GM12801 (cell line): ENCODE data around the gene FAM78B.

Experiments used
- TF ChIP-seq, protein P1 (sequence below): IDR thresholded peaks from one replicate; pipeline ENCODE4 v1.5.1; 2011; ENCODE audit warnings: control low read depth; ENCODE audit not compliant: insufficient read length; ENCODE audit errors: extremely low read depth

The FAM78B gene

DNA sequence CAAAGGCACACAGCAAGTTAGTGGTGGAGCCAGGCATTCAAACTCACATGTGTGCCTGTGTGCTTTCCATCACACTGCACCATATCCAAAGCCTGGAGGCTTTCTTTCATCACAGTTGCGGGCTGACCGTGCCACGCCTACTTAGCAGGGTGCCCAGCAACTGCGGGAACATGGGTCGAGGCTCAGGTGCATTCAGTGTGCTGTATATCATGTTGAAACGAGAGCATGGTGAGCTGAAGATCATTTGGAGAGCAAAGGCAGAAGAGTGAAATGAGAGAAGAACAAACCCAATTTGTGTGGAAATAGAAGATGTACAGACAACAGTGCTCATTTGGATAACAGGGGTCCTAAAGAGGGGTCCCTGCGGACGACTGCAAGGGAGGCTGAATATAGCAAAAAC is 46.5 kb downstream of the FAM78B start:
- TF ChIP-seq, protein P1, sequence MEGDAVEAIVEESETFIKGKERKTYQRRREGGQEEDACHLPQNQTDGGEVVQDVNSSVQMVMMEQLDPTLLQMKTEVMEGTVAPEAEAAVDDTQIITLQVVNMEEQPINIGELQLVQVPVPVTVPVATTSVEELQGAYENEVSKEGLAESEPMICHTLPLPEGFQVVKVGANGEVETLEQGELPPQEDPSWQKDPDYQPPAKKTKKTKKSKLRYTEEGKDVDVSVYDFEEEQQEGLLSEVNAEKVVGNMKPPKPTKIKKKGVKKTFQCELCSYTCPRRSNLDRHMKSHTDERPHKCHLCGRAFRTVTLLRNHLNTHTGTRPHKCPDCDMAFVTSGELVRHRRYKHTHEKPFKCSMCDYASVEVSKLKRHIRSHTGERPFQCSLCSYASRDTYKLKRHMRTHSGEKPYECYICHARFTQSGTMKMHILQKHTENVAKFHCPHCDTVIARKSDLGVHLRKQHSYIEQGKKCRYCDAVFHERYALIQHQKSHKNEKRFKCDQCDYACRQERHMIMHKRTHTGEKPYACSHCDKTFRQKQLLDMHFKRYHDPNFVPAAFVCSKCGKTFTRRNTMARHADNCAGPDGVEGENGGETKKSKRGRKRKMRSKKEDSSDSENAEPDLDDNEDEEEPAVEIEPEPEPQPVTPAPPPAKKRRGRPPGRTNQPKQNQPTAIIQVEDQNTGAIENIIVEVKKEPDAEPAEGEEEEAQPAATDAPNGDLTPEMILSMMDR, result no peak

DNA sequence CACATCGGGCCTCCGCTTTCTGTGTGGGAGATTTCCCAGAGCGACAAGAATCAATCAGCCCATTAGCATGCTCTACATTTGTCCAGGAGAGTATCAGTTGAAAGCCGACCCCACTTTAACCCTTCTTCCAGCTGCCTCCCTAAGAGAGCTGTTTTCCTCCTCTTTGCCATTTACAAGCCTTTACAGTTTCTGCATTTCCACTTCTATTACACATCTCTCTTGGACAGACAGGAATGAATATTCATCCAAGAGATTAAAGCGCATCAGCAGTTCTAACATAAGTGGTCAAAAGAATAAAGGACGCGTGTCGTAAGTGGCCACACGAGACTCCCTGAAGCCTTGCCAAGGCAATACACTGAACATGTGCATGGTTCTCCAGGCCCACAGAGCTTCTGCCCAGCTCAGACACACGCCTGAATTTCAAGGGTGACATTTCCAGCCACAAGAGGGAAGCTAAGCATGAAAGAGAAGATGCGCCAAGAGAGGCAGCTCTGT is 47.3 kb downstream of the FAM78B start:
- TF ChIP-seq, protein P1, result no peak

DNA sequence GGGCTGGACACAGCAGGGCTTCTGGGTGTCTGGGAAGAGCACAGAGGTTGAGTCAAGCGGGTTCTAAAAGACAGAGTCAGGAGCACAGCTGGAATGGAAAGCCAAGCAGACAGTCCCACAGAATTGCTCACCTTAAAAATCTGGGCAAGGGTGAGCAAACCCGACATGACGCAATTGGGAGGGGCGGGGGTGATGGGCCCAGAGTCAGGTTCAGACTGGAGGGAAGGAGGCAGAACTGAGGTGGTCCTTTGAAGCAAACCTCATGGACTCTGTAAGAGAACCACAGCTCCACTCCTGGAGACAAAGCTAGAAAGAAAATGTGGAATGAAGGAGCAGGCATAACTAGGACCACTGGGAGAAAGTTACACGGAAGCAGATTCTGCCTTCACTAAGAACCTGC is 49.0 kb downstream of the FAM78B start:
- TF ChIP-seq, protein P1, result no peak

DNA sequence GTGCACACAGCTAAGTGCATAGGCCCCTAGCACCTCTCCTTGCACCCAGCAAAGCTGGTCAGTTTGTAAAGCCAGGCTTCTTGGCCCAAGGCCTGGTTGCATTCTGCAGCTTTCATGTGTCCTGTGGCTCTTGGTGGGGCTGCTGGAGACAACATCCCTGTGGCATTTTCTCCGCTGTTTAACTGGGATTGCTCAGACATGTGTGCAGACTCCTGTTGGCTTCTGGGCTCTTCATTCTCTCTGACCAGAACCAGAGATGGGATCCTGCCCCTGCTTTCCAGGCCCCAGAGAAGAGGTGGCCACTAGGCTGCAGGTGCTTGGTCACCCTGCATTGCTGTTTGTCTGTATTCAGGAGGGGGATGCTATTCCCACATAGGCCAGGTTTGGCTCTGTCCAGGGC is 50.8 kb downstream of the FAM78B start:
- TF ChIP-seq, protein P1, result no peak

DNA sequence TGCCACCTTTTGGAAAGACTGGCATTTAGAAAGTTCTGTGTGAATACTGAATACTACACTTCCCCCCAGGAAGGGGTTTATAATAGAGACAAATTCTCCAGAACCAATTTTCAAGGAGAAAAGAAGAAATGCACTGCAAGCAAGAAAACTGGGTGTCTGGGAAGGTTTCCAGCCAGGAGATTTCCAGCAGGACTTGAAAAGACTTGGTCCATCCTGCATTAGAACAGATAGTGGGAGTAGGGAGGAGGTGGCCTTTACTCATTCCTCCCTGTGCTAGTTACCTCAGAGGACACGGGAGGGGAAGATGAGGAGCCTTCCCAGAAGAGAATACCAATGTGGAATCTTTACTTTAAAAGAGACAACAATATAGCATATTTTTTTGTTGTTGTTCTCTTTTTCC is 52.4 kb downstream of the FAM78B start:
- TF ChIP-seq, protein P1, result no peak

DNA sequence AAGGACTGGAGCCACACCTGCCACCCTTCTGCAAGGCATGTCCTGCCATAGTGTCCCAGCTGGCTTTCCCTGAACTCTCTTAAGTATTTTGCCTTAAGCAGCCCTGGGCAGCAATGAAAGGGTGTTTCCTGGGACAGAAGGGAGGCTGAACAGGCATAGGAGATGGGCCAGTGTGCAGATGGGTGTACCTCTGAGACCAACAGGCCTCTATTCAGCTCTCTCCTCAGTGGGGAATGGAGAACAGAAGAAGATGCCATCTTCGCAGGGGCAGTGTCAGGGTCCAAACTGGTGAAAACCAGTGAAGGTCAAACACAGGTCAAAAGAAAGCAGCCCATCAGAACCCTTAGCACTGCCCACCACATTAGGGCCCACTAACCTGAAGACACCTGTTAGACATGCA is 53.2 kb downstream of the FAM78B start:
- TF ChIP-seq, protein P1, result no peak

DNA sequence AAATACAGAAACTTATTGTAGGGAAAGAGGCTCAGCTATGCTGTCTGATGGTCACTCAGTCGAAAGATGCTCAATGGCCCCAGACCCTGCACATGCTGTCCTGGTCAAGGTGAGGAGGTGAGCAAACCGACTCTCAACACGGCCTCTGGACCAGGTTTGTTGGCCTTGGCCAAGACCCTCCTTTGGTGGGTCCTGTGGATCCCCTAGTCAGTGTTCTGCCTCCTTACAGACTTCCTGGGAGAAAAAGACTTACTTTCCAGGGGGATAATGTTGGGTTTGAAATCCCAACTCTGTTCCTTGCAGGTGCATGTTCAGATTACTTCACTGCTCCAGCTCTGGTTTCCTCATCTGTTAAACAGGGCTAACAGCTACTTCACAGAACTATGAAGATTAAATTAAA is 53.8 kb downstream of the FAM78B start:
- TF ChIP-seq, protein P1, result no peak

DNA sequence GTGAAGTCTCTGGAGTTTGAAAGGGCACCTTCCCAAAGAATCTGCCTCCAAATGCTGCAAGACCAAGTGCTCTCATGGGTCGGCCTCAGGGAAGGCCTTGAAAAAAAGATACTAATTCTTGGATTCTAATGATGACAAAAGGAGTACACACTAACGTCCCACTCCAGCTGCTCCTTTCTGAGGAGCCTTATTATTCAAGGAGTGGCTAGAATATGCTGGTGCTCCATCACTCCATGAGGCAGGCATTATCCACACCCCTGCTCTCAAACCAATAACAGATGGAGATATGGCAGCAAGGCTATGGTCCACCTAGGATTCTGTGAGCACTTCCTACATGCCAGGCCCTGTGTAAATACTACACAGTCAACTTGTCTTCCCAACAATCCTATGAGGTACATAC is 54.4 kb downstream of the FAM78B start:
- TF ChIP-seq, protein P1, result no peak
